Measurements from ENCODE around the gene BAHCC1. TPM values are rescaled to one million over a fixed set of nuclear protein-coding genes. Genes with fewer than 3 reads are reported as not detected.

BAHCC1 gene
- total and polyA plus RNA-seq, 9 of the 15 experiments (the other 6 are each of a cell fraction or from before 2014, with no cell fraction given) = 0.14 to 26.9 (median 5.0) TPM

- TF ChIP-seq ARID4B (CRISPR knock-in tag; IDR thresholded peaks at IDR 0.05) = peak; percentile 1; the same call in 1 of the 2 replicates
Observed at GRCh38 chr17:81347437-81347836, 47.8 kb upstream of the BAHCC1 start (continued).

- POLR2A ChIA-PET = no interaction called here
- H3K79me2 ChIP-seq (ENCODE audit: control insufficient read depth, insufficient read depth, low read length) = peaks cover 36% of the 10 kb centered on the region
- no peaks in the 10 kb centered on the region; the same call in 2 of the 3 replicates for H3K36me3 ChIP-seq (ENCODE audit: control insufficient read depth, insufficient read depth, low read length)
- H3K27me3 ChIP-seq (ENCODE audit: control insufficient read depth in 2 of 2, insufficient read depth in 2 of 2, low read length in 2 of 2) = no peaks in the 10 kb centered on the region
- no TSS peak for BruUV-seq (replicated peaks)
- no peaks in the 10 kb centered on the region for H3K9me1 ChIP-seq (ENCODE audit: control insufficient read depth, insufficient read depth, low read length)
- no peaks in the 10 kb centered on the region for H4K20me1 ChIP-seq (replicated peaks; ENCODE audit: control insufficient read depth, insufficient read depth, low read length)
- ATAC-seq (no peak), DNase-seq (ENCODE audit: extremely low read depth in 1 of 4, low spot score in 3 of 4) (no peak), FAIRE-seq (no peak)
- no peak overlapping the region for H3K4me3 ChIP-seq
- no peaks in the 10 kb centered on the region for H3K9me3 ChIP-seq (replicated peaks; ENCODE audit: control insufficient read depth, insufficient read depth, low read depth, low read length)
- in situ Hi-C loops (cut with MboI) = no loop called here
- peaks cover 35 to 57% of the 10 kb centered on the region in 2 experiments for H3K4me1 ChIP-seq (replicated peaks in 1 of 2; ENCODE audit: control insufficient read depth in 2 of 2, insufficient read depth in 2 of 2, low read length in 2 of 2)
- peak overlapping the region; percentile 85 for H3K27ac ChIP-seq (ENCODE audit: extremely low read depth, low read depth, low read length)
- H2AFZ ChIP-seq (ENCODE audit: low read depth, low read length) = peak overlapping the region; percentile 97
- no peak overlapping the region for H3K4me2 ChIP-seq (ENCODE audit: insufficient read depth, low read length)
- intact Hi-C loops (cut with micrococcal nuclease) = no loop called here
- H3K9ac ChIP-seq (ENCODE audit: insufficient read depth in 1 of 2, low read depth in 2 of 2, low read length in 2 of 2) = peak overlapping the region; percentile 55 to 90; a peak in 2 of 4 replicates
- WGBS (ENCODE audit: insufficient coverage, low coverage, missing lambda C conversion rate) = 73% methylated on average over 21 of the region's 21 CpGs
- CTCF ChIA-PET (ENCODE audit: low intra/inter-chr PET ratio) = no interaction called here
- TF ChIP-seq ZBED1 (IDR thresholded peaks at IDR 0.05) (0 out of 2 replicates have a peak, but pooled peaks have one; percentile 11), PKNOX1 (IDR thresholded peaks at IDR 0.05) (0 out of 2 replicates have a peak, but pooled peaks have one; percentile 7), KAT7 (CRISPR knock-in tag; IDR thresholded peaks at IDR 0.05; ENCODE audit: borderline replicate concordance) (no peak), ARID4B (CRISPR knock-in tag; IDR thresholded peaks at IDR 0.05) (no peak), FOXA3 (CRISPR knock-in tag; conservative IDR thresholded peaks at IDR 0.05 in 1 of 2, IDR thresholded peaks at IDR 0.05 in 1 of 2) (no peak)
Observed at GRCh38 chr17:81348097-81349055, 46.9 kb upstream of the BAHCC1 start.
